DMS53 (cell line): Measurements from ENCODE around the gene C11orf21.

ENCODE experiments used
- DNase-seq: peaks from one replicate; lab custom pipeline; 2025; lab: John Stamatoyannopoulos, UW

The C11orf21 gene

GRCh38 chr11:2308713-2309112, 7.0 kb upstream of the C11orf21 start:
- no peak for DNase-seq

DNA sequence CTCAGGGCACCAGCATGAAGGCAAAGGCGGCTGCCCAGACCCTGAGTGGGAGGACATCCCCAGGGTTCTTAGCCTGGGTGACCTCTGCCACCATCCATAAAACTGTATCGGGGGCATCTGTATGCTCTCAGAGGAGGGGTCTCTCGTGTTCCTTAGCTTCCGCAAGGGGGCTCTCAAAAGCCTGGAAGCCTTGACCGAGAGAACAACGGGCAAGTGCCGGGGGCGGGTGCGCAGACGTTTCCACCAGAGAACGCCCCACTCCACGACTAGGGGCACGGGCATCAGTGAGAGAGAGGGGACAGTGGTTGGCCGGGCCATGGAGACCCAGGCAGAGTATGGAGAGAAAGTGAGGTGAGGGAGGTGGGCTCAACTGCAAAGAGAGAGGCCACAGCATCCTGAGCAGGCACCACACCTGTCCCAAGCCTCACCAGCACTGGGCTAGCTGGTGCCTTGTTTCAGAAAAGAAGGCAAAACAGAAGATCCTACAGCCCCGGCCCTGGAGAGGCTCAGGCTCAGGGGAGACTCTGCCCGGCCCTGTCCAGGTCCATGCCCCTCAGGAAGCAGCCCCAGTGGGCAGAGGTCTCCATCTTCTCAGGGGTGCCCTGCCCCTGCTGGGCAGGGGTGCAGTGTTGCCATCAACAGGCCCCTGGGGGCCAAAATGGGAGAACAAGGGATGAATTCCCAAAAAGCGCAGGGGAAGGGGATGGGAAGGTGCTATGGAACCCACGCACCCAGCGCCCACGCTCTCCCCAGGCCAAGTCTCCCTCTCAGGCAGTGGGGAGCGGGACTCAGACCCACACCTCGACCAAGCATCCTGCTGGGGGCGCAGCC, 6.0 kb upstream of the C11orf21 start:
- no peak for DNase-seq

GRCh38 chr11:2306877-2307500, 5.3 kb upstream of the C11orf21 start:
- DNase-seq, result no peak

- no peak for DNase-seq
These were observed 4.7 kb upstream of the C11orf21 start for GRCh38 chr11:2306452-2306823.

GRCh38 chr11:2305788-2306451, 4.2 kb upstream of the C11orf21 start:
- no peak for DNase-seq

DNA sequence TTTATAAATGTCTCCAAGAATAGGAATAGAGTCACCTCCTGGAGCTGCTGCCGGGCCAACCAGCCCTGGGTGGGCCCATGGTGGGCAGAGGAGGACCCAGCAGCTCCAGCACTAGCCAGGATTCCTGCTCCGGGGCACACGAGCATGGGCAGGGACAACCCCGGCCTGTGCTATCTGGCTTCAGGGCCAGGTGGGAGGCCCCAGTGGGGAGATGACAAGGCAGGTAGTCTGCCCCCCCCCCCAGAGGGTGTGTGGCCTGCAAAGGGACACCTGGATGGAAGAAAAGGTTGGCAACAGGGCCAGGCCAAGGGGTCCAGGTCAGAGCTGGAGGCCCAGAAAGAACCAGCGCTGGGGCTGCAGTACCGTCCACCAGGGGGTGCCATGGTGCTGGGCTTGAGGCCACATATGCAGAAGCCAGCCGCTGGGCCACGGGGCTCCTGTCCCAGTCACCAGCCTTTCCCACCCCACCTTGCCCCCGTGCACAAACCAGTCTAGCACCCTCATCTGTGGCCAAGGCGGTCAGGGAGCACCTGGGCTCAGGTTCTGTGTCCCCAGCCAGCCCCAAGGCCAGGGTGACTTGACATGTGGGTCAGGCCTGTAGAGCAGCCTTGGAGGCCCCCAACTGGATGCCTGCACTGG, 3.5 kb upstream of the C11orf21 start:
- DNase-seq, result peak; percentile 87

- peak; percentile 53 for DNase-seq
These were observed 2.9 kb upstream of the C11orf21 start for GRCh38 chr11:2304506-2305139.

DNA sequence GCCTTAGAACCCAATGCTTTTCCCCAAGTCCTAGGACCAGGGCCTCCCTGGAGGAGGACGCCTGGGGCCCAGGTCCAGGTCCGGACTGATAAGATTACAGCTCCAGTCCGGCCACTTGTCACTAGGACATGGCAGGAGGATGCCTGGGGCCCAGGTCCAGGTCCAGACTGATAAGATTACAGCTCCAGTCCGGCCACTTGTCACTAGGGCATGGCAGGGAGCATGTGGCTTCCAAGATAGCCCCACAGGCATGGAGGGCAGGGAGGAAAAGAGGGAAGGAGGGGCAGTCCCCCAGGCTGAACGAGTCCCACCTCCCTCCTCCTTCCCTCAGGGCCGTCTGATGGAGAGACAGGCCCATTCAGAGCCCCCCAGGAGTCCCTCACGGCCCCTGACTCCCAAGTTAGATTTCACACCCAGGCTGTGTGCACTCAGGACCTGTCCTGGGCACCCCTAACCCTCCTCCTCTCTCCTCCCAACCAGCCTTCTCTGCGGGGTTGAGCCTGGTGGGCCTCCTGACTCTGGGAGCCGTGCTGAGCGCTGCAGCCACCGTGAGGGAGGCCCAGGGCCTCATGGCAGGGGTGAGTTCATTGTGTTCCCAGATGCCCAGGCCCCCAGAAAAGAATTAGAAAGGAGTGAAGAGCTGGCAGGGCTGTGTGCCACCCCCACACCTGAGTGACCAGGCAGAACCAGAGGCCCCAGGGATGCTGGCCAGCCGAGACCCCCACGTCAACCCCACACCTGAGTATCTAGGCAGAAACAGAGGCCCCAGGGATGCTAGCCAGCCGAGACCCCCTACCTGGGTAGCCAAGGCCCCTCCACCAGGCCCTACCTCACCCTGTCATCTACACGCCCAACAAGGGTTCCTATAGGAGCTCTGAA, 2.1 kb upstream of the C11orf21 start:
- no peak for DNase-seq

GRCh38 chr11:2302896-2303626, 1.3 kb upstream of the C11orf21 start:
- no peak for DNase-seq

- DNase-seq, result no peak
These were observed 683 bp upstream of the C11orf21 start for GRCh38 chr11:2302306-2302895.

- DNase-seq, result no peak
These were observed 635 bp downstream of the C11orf21 start for GRCh38 chr11:2300936-2301630.

DNA sequence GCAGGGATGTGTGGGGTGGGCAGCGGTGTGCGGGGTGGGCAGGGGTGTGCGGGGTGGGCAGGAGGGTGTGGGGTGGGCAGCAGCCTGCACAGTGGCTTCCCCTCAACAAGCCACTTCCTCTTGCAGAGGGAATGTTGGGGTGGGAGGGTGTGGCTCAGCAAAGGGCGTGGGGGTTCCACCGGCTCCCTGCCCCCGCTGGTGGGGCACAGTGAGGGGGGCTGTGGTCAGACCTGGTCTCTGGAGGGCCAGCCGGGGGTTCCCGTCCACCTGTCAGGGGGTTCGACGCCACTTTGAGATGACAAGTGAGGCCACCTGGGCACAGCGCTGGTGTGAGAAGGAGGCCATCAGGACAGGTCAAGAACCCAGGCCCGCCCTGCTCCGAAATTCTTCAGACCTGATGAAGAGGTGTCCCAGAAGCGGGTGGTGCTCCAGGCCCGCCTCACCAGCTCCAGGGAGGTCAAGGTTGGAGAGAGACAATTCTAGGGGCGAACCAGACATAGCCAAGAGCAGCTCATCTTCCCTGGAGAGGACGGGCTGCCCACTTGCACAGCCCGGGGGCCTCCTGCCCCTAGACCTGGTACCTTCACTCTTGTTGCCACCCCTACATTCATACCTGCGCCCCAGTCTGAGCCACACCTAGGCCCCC, 1.3 kb downstream of the C11orf21 start:
- DNase-seq, result no peak

DNA sequence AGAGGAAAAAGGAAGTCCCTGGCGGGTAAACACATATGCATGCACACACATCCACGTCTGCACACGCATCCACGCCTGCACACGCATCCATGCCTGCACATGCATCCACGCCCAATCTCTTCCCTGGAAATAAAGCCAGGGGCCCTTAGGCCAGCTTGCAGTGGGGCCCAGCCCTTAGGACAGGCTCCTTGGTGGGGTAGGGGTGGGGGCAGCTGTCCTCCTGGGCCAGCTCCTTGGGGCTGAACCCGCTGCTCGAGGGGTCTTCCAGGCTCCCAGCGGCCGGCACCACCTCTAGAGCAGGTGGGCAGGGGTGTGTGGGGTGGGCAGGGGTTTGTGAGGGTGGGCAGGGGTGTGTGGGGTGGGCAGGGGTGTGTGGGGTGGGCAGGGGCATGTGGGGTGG, 1.9 kb downstream of the C11orf21 start:
- DNase-seq, result no peak

GRCh38 chr11:2298795-2299761, 2.6 kb downstream of the C11orf21 start:
- peak; percentile 91 for DNase-seq

DNA sequence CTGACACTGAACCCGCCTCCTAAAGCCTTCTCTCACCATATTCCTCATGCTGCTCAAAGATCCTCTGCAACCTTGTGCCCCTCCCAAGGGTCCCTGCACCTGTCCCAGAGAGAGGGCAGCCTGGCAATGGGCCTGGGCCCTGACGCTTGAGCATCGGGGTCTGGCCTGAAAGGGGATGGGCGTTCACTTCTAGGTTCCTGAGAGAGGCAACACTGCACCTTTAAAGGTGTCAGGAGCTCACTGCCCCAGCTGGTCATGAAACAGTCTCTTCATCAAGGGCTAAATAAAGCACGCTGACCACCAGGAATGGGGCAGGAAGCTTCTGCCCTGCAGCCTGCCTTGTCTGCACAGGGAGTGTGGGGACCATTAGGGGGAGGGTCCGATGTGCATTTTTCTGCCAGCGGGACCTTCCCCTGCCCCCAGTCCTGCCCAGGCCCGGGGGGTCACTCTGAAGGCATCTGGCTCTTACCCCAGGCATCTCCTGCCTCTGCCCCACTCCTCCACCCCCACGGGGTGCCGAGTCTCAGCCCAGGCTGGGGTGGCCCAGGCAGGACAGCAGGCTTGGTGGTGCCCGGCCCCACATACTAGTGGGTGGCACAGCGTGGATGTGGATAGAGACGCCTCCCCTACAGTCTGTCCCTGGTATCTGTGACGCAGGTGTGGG, 3.5 kb downstream of the C11orf21 start:
- DNase-seq, result no peak

- no peak for DNase-seq
These were observed 4.1 kb downstream of the C11orf21 start for GRCh38 chr11:2297623-2298030.
